ENCODE measurements around the gene MORN3.

DNA sequence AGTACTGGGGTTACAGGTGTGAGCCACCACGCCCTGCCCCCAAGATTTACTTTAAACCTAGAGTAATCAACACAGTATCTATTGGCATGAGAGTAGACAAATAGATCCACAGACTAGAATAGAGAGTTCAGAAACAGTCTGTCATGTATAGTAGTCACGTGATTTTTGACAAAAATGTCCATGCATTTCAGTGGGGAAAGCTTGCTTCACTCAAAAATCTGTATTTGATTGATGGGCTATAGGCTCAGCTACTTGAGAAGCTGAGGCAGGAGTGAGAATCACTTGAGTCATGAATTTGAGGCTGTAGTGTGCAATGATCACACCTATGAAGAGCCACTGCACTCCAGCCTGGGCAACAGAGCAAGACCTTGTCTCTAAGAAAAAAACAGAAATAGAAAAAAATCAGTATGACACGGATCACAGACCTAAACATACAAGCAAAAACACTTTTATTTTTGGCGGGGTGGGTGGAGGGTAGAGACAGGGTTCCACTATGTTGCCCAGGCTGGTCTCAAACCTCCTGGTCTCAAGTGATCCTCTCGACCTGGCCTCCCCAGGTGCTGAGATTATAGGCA is 50.7 kb downstream of the MORN3 start:
- TF ChIP-seq POLR2AphosphoS5 (IDR thresholded peaks at IDR 0.05; ENCODE audit: low read depth, low read length) (no peak), POLR2A (IDR thresholded peaks at IDR 0.05; ENCODE audit: low read depth, low read length) (no peak)

Data from GM12892 (cell line).